PC-9 (cell line): ENCODE data around the gene NLGN1.

Experiments used
- CTCF ChIP-seq: fragments of 200-600 bp; sonication (generic); conservative IDR thresholded peaks from 2 replicates; pipeline ENCODE4 v1.6.1; 2017; ENCODE audit warnings: mixed run types, antibody characterized with exemption, mild to moderate bottlenecking, moderate library complexity
- EZH2 ChIP-seq: fragments of 200-600 bp; sonication (generic); IDR thresholded peaks from 2 replicates; pipeline ENCODE4 v1.8.0; 2017; ENCODE audit warnings: antibody characterized with exemption, low read depth

GRCh38 chr3:174255454-174255853 lies 857.9 kb downstream of the NLGN1 start:
- TF ChIP-seq CTCF: no peak
- TF ChIP-seq EZH2: no peak
